IMR-90 (cell line): ENCODE results near the gene CYB5B. TPM values are rescaled to one million over a fixed set of nuclear protein-coding genes. Genes with fewer than 3 reads are reported as not detected.

ENCODE experiments used
- ATAC-seq: fragments of 200-7000 bp; cut with Tn5 transposase; 2 replicates; pipeline ENCODE4 v1.9.1; 2020; ENCODE audit warnings: low read depth, mild to moderate bottlenecking, moderate library complexity
- BruUV-seq: library from RNA; stranded (reverse); fragments of 400-500 nt; replicated peaks from 2 replicates; lab custom pipeline; 2021; lab: Mats Ljungman, UMichigan
- CTCF ChIA-PET: fragments of 300-600 bp; formaldehyde crosslinking; extraction: SDS; loops from one replicate; lab custom pipeline; 2021; ENCODE audit warnings: antibody characterized with exemption; lab: Yijun Ruan, JAX
- POLR2A ChIA-PET: fragments of 300-600 bp; sonication (Branson Sonifier 250); formaldehyde crosslinking; loops from one replicate; lab custom pipeline; 2022; ENCODE audit warnings: antibody characterized with exemption; ENCODE audit not compliant: unreplicated experiment; lab: Charles Lee
- DNase-seq: peaks from one replicate; pipeline ENCODE4 v3.0.0; 2013
- H2AFZ ChIP-seq: replicated peaks from 2 replicates; pipeline ENCODE3; 2013; ENCODE audit warnings: low read length, mild to moderate bottlenecking; ENCODE audit not compliant: poor library complexity
- H2AK5ac ChIP-seq: 2 replicates; pipeline ENCODE4 v1.6.1; 2013; ENCODE audit warnings: low read depth, low read length, inconsistent platforms
- H2AK9ac ChIP-seq: replicated peaks from 2 replicates; pipeline ENCODE3; 2013; ENCODE audit warnings: mild to moderate bottlenecking, low read depth, low read length, moderate library complexity; ENCODE audit not compliant: poor library complexity
- H2BK120ac ChIP-seq: 2 replicates; pipeline ENCODE4 v1.6.1; 2013; ENCODE audit warnings: low read depth, low read length, inconsistent platforms
- H2BK15ac ChIP-seq: 3 replicates; pipeline ENCODE4 v1.6.1; 2013; ENCODE audit warnings: low read depth, low read length, inconsistent platforms
- H2BK20ac ChIP-seq: 2 replicates; pipeline ENCODE4 v1.6.1; 2013; ENCODE audit warnings: low read depth, mild to moderate bottlenecking, inconsistent platforms, low read length, moderate library complexity
- H2BK5ac ChIP-seq: 2 replicates; pipeline ENCODE4 v1.6.1; 2013; ENCODE audit warnings: mild to moderate bottlenecking, low read depth, low read length, inconsistent platforms; ENCODE audit not compliant: poor library complexity, severe bottlenecking
- H3K14ac ChIP-seq: replicated peaks from 2 replicates; pipeline ENCODE4 v1.6.1; 2013; ENCODE audit warnings: low read depth, low read length, inconsistent platforms
- H3K18ac ChIP-seq: 2 replicates; pipeline ENCODE4 v1.6.1; 2013; ENCODE audit warnings: low read depth, low read length, control low read depth
- H3K23ac ChIP-seq: 2 replicates; pipeline ENCODE4 v1.6.1; 2013; ENCODE audit warnings: low read depth, low read length, inconsistent platforms
- H3K27ac ChIP-seq: 2 replicates; pipeline ENCODE4 v1.5.1; 2013; ENCODE audit warnings: mild to moderate bottlenecking, control low read depth, low read length; ENCODE audit not compliant: insufficient read depth
- H3K27me3 ChIP-seq: 2 replicates; pipeline ENCODE4 v1.6.1; 2013; ENCODE audit warnings: low read length; ENCODE audit not compliant: control insufficient read depth, insufficient read depth
- H3K36me3 ChIP-seq: 2 replicates; pipeline ENCODE4 v1.6.1; 2013; ENCODE audit warnings: low read length, mixed read lengths; ENCODE audit not compliant: control insufficient read depth, insufficient read depth
- H3K4ac ChIP-seq: 2 replicates; pipeline ENCODE4 v1.6.1; 2013; ENCODE audit warnings: low read depth, low read length, inconsistent platforms
- H3K4me1 ChIP-seq: 2 replicates; pipeline ENCODE4 v1.6.1; 2013; ENCODE audit warnings: low read length, mixed read lengths; ENCODE audit not compliant: control insufficient read depth, insufficient read depth
- H3K4me2 ChIP-seq: 2 replicates; pipeline ENCODE4 v1.6.1; 2013; ENCODE audit warnings: low read depth, mild to moderate bottlenecking, control low read depth, low read length, moderate library complexity
- H3K4me3 ChIP-seq: 2 replicates; pipeline ENCODE4 v1.5.1; 2013; ENCODE audit warnings: low read depth, mild to moderate bottlenecking, control low read depth, low read length, moderate library complexity; ENCODE audit not compliant: insufficient read depth
- H3K56ac ChIP-seq: 2 replicates; pipeline ENCODE4 v1.6.1; 2013; ENCODE audit warnings: low read length, inconsistent platforms; ENCODE audit not compliant: insufficient read depth; ENCODE audit errors: extremely low read depth
- H3K79me1 ChIP-seq, 2 experiments: 2 replicates each; pipeline ENCODE4 v1.6.1; 2013; ENCODE audit warnings: low read length in 2 of 2, inconsistent platforms in 1 of 2, low read depth in 1 of 2
- H3K9ac ChIP-seq: 2 replicates; pipeline ENCODE4 v1.6.1; 2013; ENCODE audit warnings: low read depth, low read length, control low read depth
- H3K9me1 ChIP-seq: 2 replicates; pipeline ENCODE4 v1.6.1; 2013; ENCODE audit warnings: low read length, inconsistent platforms; ENCODE audit not compliant: insufficient read depth
- H3K9me3 ChIP-seq: 2 replicates; pipeline ENCODE4 v1.6.1; 2013; ENCODE audit warnings: low read length; ENCODE audit not compliant: control insufficient read depth, insufficient read depth
- H4K20me1 ChIP-seq: 2 replicates; pipeline ENCODE4 v1.6.1; 2013; ENCODE audit warnings: low read length, inconsistent platforms; ENCODE audit not compliant: insufficient read depth
- H4K5ac ChIP-seq: 2 replicates; pipeline ENCODE4 v1.6.1; 2013; ENCODE audit warnings: mild to moderate bottlenecking, low read depth, low read length, control low read depth
- H4K8ac ChIP-seq, 2 experiments: 2 replicates each; pipeline ENCODE4 v1.6.1; 2013; ENCODE audit warnings: low read depth in 2 of 2, low read length in 2 of 2, control low read depth in 1 of 2, inconsistent platforms in 1 of 2
- H4K91ac ChIP-seq: 2 replicates; pipeline ENCODE4 v1.6.1; 2013; ENCODE audit warnings: low read depth, low read length, inconsistent platforms; ENCODE audit not compliant: insufficient read depth
- BHLHE40 ChIP-seq: fragments of 150-350 bp; IDR thresholded peaks from 2 replicates; pipeline ENCODE4 v1.6.1; 2016; ENCODE audit warnings: mild to moderate bottlenecking, low read depth, low read length
- CEBPB ChIP-seq: IDR thresholded peaks from 2 replicates; pipeline ENCODE4 v1.6.1; 2012; ENCODE audit warnings: low read depth, low read length, improper control_type of control experiment
- CHD1 ChIP-seq: IDR thresholded peaks from 2 replicates; pipeline ENCODE4 v1.6.1; 2012; ENCODE audit warnings: low read depth, low read length, improper control_type of control experiment
- CTCF ChIP-seq: conservative IDR thresholded peaks from 2 replicates; pipeline ENCODE4 v1.5.1; 2012; ENCODE audit warnings: mild to moderate bottlenecking, low read depth, low read length, improper control_type of control experiment
- MAFK ChIP-seq: IDR thresholded peaks from 2 replicates; pipeline ENCODE4 v1.6.1; 2012; ENCODE audit warnings: low read depth, low read length, improper control_type of control experiment
- MAZ ChIP-seq: IDR thresholded peaks from 2 replicates; pipeline ENCODE4 v1.6.1; 2012; ENCODE audit warnings: low read depth, mild to moderate bottlenecking, low read length, improper control_type of control experiment, moderate library complexity, borderline replicate concordance
- POLR2A ChIP-seq: IDR thresholded peaks from 2 replicates; pipeline ENCODE4 v1.6.1; 2012; ENCODE audit warnings: mild to moderate bottlenecking, low read depth, low read length
- RAD21 ChIP-seq: IDR thresholded peaks from 2 replicates; pipeline ENCODE4 v1.6.1; 2012; ENCODE audit warnings: low read length, improper control_type of control experiment
- RCOR1 ChIP-seq: IDR thresholded peaks from 2 replicates; pipeline ENCODE4 v1.6.1; 2012; ENCODE audit warnings: mild to moderate bottlenecking, low read length, improper control_type of control experiment; ENCODE audit not compliant: insufficient replicate concordance
- RFX5 ChIP-seq: IDR thresholded peaks from 2 replicates; pipeline ENCODE4 v1.8.0; 2012; ENCODE audit warnings: low read depth, mild to moderate bottlenecking, low read length, moderate library complexity
- WGBS, 2 experiments: methylation state at CpG; one replicate each; pipeline versions ENCODE4 v1.1.5 to v1.1.7; 2013; ENCODE audit warnings: missing lambda C conversion rate in 2 of 2; ENCODE audit not compliant: insufficient read length in 1 of 2; ENCODE audit errors: extremely low coverage in 2 of 2; 5-methylcytosine and 5-hydroxymethylcytosine counted together
- dilution Hi-C: fragments of 300-500 bp; cut with HindIII; formaldehyde crosslinking; loops from one replicate; pipeline ENCODE4 v1.14.3; 2018; ENCODE audit warnings: low sequenced_read_pairs; ENCODE audit not compliant: unreplicated experiment
- in situ Hi-C: fragments of 300-500 bp; cut with MboI; formaldehyde crosslinking; loops from 3 replicates; pipeline ENCODE4 v1.14.3; 2019; ENCODE audit warnings: low sequenced_read_pairs, inconsistent platforms, mixed read lengths
- intact Hi-C: fragments of 100-400 bp; cut with micrococcal nuclease; formaldehyde crosslinking; loops from 2 replicates; pipeline ENCODE4 v1.10.0; 2022
- polyA plus RNA-seq, 3 experiments: library from polyadenylated mRNA; depleted of rRNA; stranded (reverse); fragments of >200 nt; gene quantifications; 2 replicates each; pipeline ENCODE4 v1.2.3, GENCODE V29; 2012; ENCODE audit warnings: low replicate concordance in 1 of 3
- total RNA-seq: library from RNA; depleted of rRNA; stranded (reverse); fragments of >200 nt; gene quantifications from 2 replicates; pipeline ENCODE4 v1.2.3, GENCODE V29; 2012
- TF ChIP-seq, protein P1 (sequence below): fragments of 150-350 bp; IDR thresholded peaks from 2 replicates; pipeline ENCODE4 v1.6.1; 2017; ENCODE audit warnings: mild to moderate bottlenecking, antibody characterized with exemption, low read length, low read depth
- TF ChIP-seq, protein P2 (sequence below): fragments of 150-350 bp; IDR thresholded peaks from 2 replicates; pipeline ENCODE4 v1.6.1; 2016; ENCODE audit warnings: low read depth, mild to moderate bottlenecking, low read length, moderate library complexity, borderline replicate concordance

Gene CYB5B
- total and polyA plus RNA-seq, 2 of the 4 experiments (the other 2 are of a cell fraction) = 100 to 102 TPM

- TF ChIP-seq CHD1 = no peak
- no peak for TF ChIP-seq POLR2A
These were observed 741 bp downstream of the CYB5B start (continued) for GRCh38 chr16:69424935-69425784.

- WGBS, 2 experiments = 100% methylated on average over 2 of the region's 2 CpGs
- Histone ChIP-seq H4K5ac (no peak overlapping the region), H3K9me3 (no peaks in the 10 kb centered on the region), H3K4me3 (no peak overlapping the region), H4K8ac (no peak overlapping the region), H3K18ac (no peak overlapping the region), H3K79me1 (peaks cover 27 to 64% of the 10 kb centered on the region in 2 experiments), H3K36me3 (peaks cover 27% of the 10 kb centered on the region), H3K9ac (no peak overlapping the region), H2BK15ac (no peak overlapping the region), H3K14ac (no peak overlapping the region), H2BK5ac (no peak overlapping the region), H2AK5ac (no peak overlapping the region), H3K4me1 (no peaks in the 10 kb centered on the region; the same call in 1 of the 2 replicates), H3K23ac (no peak overlapping the region), H2BK120ac (no peak overlapping the region), H2BK20ac (no peak overlapping the region), H3K4ac (no peak overlapping the region), H3K56ac (no peak overlapping the region), H4K91ac (no peak overlapping the region), H2AFZ (no peak overlapping the region), H2AK9ac (no peak overlapping the region), H3K27ac (no peak overlapping the region), H3K27me3 (no peaks in the 10 kb centered on the region), H4K20me1 (peaks cover 4% of the 10 kb centered on the region; the same call in 1 of the 2 replicates), H3K4me2 (no peak overlapping the region), H3K9me1 (peaks cover 3% of the 10 kb centered on the region; the same call in 1 of the 2 replicates)
- dilution Hi-C loops (no loop called here), in situ Hi-C loops (no loop called here), intact Hi-C loops (no loop called here)
- ChIA-PET POLR2A (interaction anchor here (0.6 kb wide), 1 partner anchor 13 kb away, joined by 3 read pairs; no protein-coding TSS in a partner anchor), CTCF (no interaction called here)
- no peak for ATAC-seq
- BruUV-seq = no TSS peak
- no peak for DNase-seq
- TF ChIP-seq CEBPB (no peak), MAFK (no peak), CTCF (no peak), RCOR1 (no peak), RFX5 (no peak), RAD21 (no peak), POLR2A (no peak), BHLHE40 (no peak), MAZ (no peak)
- TF ChIP-seq, protein P1, sequence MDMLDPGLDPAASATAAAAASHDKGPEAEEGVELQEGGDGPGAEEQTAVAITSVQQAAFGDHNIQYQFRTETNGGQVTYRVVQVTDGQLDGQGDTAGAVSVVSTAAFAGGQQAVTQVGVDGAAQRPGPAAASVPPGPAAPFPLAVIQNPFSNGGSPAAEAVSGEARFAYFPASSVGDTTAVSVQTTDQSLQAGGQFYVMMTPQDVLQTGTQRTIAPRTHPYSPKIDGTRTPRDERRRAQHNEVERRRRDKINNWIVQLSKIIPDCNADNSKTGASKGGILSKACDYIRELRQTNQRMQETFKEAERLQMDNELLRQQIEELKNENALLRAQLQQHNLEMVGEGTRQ = no peak
- TF ChIP-seq, protein P2, sequence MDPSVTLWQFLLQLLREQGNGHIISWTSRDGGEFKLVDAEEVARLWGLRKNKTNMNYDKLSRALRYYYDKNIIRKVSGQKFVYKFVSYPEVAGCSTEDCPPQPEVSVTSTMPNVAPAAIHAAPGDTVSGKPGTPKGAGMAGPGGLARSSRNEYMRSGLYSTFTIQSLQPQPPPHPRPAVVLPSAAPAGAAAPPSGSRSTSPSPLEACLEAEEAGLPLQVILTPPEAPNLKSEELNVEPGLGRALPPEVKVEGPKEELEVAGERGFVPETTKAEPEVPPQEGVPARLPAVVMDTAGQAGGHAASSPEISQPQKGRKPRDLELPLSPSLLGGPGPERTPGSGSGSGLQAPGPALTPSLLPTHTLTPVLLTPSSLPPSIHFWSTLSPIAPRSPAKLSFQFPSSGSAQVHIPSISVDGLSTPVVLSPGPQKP = no peak
These were observed 4.2 kb downstream of the CYB5B start for GRCh38 chr16:69428652-69429051.
